GM19193 (cell line): ENCODE measurements around the gene GOLT1A.

Source experiments
- POLR2A ChIP-seq: IDR thresholded peaks from 4 replicates; pipeline ENCODE4 v1.6.1; 2011; ENCODE audit not compliant: insufficient read depth, insufficient read length; ENCODE audit errors: extremely low read depth

The GOLT1A gene

DNA sequence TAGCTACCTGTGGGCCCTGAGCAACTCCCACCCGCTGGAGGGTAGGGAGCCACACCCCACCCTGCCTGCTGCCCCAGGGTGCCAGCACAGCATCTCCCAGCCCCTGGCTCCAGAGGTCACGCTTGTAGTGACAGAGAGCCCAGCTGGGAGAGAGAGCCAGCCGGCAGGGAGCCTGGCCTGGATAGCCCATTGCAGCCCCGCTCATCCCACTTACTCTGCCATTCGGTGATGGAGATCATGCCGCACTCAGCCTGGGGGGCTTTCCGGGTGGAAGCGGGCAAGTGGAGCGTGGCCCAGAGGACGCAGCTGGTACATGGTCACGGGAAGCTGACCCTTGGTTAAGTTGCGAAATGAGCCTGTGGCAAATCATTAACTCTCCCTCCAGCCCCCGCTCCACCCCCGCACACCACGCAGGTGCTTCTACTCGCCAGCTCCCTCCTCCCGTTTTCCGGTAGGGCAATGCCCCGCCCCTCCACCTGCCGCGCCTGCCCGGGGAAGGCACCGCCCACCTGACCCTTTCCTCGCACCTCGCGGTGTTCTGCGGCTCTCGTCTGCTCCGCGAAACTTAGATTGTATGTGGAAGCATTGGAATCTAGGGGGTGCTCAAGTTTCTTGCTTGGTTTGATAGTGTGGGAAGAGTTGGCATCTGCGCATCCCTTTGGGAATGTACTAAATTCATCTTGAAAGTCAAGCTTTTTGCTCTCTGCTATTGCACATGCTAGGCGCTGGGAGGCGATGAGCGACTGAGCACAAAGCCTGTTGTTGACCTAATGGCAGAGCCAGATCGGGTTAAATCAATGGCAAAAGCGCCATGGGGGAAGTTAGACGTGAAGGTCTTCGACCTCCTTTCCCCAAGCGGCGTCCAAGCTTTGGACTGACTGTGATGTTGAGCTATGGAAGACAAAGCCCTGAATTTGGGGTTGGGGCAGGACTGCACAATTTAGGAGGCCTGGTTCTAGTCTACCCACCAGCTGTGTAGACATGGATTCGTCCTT, at the start of gene GOLT1A:
Gene GOLT1A, minus strand, starts transcription at position 321 of the 995 bp plus-strand sequence. Its CDS starts 82 bp downstream, at position 239.
- TF ChIP-seq POLR2A: no peak

DNA sequence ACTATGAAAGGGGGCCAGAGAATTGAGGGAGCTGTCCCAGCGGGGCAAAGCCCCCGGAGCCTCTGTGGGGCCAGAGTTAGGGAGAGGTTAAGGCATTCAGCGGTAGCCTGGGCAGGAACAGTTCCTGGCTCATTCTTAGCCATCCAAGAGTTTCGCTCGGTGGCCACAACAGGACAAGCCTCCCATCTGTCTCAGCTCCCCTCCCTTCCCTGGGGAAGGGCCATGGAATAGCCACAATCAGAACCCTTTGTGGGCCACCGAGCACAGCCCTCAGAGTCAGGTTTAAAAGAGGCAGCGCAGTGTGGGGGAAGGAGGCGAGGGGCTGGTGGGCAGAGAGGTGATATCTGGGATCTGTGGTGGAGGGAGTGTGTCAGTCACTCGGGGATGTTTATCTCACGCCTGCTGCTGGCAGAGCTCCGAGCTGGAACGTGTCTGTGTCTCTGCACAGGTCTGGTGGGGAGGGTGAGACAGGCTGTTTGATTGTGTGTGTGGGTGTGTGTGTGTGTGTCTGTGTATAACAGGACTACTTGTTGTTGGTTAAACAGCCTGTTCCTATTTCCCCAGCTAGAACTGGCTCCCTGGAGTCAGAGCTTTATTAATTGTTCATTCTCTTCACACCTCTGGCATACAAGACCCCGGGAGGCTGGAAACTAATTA, 49.6 kb upstream of the GOLT1A start:
- TF ChIP-seq POLR2A: no peak

GRCh38 chr1:204262506-204263253, 48.9 kb upstream of the GOLT1A start:
- no peak for TF ChIP-seq POLR2A

DNA sequence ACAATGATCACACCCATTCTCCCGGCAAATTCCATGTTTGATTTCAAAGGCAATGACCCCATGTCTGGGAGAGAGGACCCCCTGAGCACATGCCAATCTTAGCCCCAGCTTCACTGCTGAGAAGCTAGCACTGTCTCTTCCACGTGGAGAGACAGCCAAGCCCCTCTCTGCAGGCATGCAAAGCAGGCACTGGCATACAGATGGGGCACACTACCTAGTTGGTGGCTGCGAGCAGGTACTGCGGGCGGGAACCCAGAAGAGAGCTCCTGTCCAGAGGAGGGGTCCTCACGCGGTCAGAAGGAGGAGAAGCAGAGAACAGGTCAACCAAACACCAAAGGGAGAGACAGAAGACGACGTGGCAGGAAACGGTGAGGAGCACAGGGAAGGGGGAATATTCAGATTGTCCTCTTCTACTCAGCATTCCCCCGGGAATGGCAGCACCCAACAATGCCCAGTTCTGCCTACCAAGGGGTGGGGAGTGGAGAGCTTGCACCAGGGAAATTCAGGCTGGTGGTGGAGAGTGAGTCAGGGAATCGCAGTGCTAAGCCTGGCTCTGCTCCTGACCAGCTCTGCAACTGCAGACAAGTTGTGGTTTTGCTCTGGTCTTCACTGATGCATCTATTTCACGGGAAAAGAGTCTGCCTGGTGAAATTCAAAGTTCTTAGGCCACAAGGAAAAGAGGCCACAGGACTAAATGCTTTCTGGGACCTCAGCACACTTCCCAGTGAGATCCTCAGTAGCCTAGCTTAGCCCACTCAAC, 48.1 kb upstream of the GOLT1A start:
- TF ChIP-seq POLR2A: no peak

DNA sequence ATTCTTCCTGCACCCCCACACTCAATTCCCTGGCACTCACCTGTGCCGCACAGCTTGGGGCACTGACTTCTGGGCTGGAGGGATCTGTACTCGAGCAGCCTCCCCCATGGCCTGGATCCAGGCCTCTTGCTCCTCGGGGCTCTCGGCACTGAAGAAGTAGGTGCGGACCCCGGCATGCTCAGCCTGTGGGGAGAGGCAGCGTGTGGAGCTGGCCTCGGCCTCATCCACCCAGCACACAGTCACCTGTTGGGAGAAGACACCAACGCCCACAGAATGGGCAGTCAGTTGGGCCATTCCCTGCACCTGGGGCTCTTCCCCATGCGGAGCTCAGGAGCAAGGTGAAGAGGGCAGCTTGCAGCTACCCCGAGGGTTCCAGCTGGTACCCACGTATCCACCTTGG, 47.5 kb upstream of the GOLT1A start:
- TF ChIP-seq POLR2A: no peak

DNA sequence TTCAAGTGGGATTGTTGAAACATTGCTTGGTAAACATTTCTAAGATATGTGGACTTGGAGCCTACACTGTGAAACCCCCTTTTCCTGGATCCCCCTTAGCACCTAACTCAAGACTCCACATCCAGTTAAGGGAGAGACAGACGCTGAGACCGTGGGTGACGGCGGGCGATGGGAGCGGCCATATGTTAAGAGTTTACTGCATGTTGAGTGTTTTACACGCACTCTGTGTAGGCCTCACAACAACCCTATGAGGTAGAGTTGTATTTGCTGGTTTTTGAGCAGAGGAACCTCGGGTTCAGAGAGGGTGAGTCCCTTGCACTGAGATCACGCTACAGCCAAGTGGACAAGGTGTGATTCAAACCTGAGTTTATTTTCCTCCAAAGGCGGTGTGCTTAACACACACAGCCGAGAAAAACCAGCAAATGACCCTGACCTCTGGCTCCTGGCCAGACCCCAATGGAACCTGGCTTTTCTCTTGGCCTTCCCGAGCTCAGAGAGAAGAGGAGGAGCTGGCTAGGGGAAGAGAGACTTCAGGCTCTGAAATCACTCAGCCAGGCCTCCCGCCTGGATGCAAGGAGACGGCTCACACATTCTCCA, 46.9 kb upstream of the GOLT1A start:
- no peak for TF ChIP-seq POLR2A

- TF ChIP-seq POLR2A: no peak
These were observed 46.0 kb upstream of the GOLT1A start for GRCh38 chr1:204259782-204260181.

GRCh38 chr1:204259196-204259595, 45.4 kb upstream of the GOLT1A start:
- no peak for TF ChIP-seq POLR2A

DNA sequence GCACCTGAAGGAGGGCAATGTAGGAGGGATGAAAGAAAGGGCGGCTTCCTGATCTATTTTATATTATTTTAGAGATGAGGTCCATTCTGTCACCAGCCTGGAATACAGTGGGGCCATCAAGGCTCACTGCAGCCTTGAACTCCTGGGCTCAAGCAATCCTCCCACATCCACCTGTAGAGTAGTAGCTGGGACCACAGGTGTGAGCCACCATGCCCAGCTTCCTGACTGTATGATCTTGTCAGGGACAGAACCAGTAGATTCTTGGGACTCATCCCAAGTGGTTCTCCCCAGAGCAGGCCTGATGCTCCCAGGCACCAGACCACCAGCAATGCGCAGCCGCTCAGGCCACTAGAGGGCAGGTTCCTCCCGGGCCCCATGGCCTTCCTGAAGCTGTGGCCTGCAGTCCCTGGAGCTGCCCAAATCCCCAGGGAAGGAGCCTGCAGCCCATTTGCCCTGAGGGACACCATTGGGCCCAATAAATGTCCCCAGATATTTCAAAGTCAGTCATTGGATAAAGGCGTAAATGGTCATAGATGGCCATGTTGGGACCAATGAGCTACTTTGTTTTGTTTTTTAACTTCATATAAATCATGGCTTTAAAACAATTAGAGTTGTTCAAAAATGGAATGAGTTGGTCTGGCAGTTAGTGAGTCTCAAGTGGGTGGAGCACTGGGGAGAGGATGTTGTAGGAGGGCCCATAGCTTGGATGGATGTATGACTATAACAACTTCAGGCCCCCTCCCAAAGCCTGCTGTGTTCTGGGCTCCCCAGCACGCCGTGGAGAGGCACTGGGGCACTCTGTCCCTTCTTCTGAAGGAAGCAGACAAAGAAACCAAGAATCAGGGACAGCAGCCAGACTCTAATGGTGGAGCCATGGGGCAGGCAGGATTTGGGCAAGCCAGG, 44.7 kb upstream of the GOLT1A start:
- no peak for TF ChIP-seq POLR2A

- TF ChIP-seq POLR2A: no peak
These were observed 43.7 kb upstream of the GOLT1A start for GRCh38 chr1:204257446-204257845.

GRCh38 chr1:204256531-204256930, 42.7 kb upstream of the GOLT1A start:
- TF ChIP-seq POLR2A: no peak

GRCh38 chr1:204255966-204256365, 42.2 kb upstream of the GOLT1A start:
- TF ChIP-seq POLR2A: no peak

- TF ChIP-seq POLR2A: no peak
These were observed 41.4 kb upstream of the GOLT1A start for GRCh38 chr1:204255225-204255624.
